Measurements from ENCODE around the gene ANKRD60. TPM values are rescaled to one million over a fixed set of nuclear protein-coding genes. Genes with fewer than 3 reads are reported as not detected.

Gene ANKRD60
- polyA plus RNA-seq, 2 donors, result not detected

DNA sequence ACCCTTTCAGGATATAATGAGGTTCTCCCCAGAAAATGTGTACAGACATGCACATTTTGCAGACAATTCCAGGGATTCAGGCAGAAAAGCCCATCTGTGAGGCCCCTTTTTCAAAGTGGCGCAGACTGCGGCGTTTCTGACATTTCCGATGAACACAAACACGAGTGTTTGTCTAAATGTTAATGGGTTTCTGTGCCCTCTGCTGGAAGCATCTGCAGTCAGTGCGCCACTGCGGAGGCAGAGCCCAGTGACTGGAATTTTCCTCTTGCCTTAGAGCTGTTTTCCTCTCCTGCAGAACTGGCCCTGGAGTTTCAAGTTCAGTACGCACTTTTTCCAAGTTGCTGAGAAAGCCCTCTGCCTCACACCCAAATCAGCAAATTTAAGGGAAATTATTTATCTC, 15.3 kb downstream of the ANKRD60 start:
- 34 to 38% methylated on average over 8 of the region's 8 CpGs for WGBS, 2 donors
- H3K4me3 ChIP-seq (ENCODE audit: low read depth in 1 of 2, low read length in 2 of 2), result no peak overlapping the region
- H3K4me1 ChIP-seq (ENCODE audit: control insufficient read depth in 2 of 2, insufficient read depth in 2 of 2, low read length in 1 of 2), result peaks cover 0 to 1% of the 10 kb centered on the region in 2 donors
- H3K27ac ChIP-seq (ENCODE audit: low read depth in 2 of 2, low read length in 1 of 2), result no peak overlapping the region
- no peaks in the 10 kb centered on the region for H3K9me3 ChIP-seq (ENCODE audit: control insufficient read depth in 2 of 2, insufficient read depth in 1 of 2, low read depth in 1 of 2, low read length in 1 of 2)
- H3K27me3 ChIP-seq (ENCODE audit: control insufficient read depth in 1 of 2, insufficient read depth in 2 of 2, low read length in 2 of 2), result no peaks in the 10 kb centered on the region
- H3K36me3 ChIP-seq (ENCODE audit: control insufficient read depth in 2 of 2, insufficient read depth in 2 of 2, low read length in 1 of 2), result no peaks in the 10 kb centered on the region

DNA sequence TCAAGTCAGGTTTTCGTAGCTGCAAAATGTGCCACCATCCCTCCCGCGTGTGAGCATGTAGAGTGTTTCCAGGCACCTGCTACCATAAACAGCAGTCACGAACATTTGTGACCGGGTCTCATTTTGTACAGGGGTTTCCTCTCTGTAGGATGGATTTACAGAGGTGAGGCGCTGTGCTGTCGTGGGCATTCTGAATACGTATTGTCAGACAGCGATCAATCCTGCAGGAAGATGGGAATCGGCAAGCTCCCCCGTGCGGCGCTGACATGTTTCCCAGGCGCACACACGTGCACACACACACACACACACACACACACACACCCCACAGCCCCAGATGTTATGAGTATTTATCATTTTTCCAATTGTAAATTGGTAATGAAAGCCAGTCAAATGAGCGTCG, 15.8 kb downstream of the ANKRD60 start:
- no peak overlapping the region for H3K27ac ChIP-seq (ENCODE audit: low read depth in 2 of 2, low read length in 1 of 2)
- no peak overlapping the region for H3K4me3 ChIP-seq (ENCODE audit: low read depth in 1 of 2, low read length in 2 of 2)
- H3K27me3 ChIP-seq (ENCODE audit: control insufficient read depth in 1 of 2, insufficient read depth in 2 of 2, low read length in 2 of 2), result no peaks in the 10 kb centered on the region
- H3K9me3 ChIP-seq (ENCODE audit: control insufficient read depth in 2 of 2, insufficient read depth in 1 of 2, low read depth in 1 of 2, low read length in 1 of 2), result no peaks in the 10 kb centered on the region
- H3K36me3 ChIP-seq (ENCODE audit: control insufficient read depth in 2 of 2, insufficient read depth in 2 of 2, low read length in 1 of 2), result no peaks in the 10 kb centered on the region
- H3K4me1 ChIP-seq (ENCODE audit: control insufficient read depth in 2 of 2, insufficient read depth in 2 of 2, low read length in 1 of 2), result peaks cover 0 to 1% of the 10 kb centered on the region in 2 donors
- 68 to 73% methylated on average over 17 of the region's 17 CpGs for WGBS, 2 donors

DNA sequence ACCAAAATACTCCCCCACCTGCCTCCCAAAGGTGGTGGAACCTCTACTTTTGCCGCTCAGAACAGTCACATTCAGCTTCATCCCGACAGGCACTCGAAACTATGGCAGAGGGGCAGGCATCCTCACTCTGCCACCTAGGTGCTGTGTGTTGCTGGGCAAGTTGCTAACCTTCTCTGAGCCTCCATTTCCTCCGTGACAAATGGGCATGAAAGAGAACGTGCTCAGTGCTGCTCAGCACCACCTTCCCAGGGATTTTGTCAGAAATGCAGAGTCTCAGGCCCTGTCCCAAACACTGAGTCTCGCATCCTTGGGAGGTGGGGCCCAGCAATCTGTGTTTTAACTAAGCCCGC, 18.1 kb downstream of the ANKRD60 start:
- WGBS, 2 donors, result 78 to 85% methylated on average over 7 of the region's 7 CpGs
- H3K4me3 ChIP-seq (ENCODE audit: low read depth in 1 of 2, low read length in 2 of 2), result no peak overlapping the region
- H3K27me3 ChIP-seq (ENCODE audit: control insufficient read depth in 1 of 2, insufficient read depth in 2 of 2, low read length in 2 of 2), result no peaks in the 10 kb centered on the region
- H3K9me3 ChIP-seq (ENCODE audit: control insufficient read depth in 2 of 2, insufficient read depth in 1 of 2, low read depth in 1 of 2, low read length in 1 of 2), result no peaks in the 10 kb centered on the region
- H3K27ac ChIP-seq (ENCODE audit: low read depth in 2 of 2, low read length in 1 of 2), result no peak overlapping the region
- peaks cover 0 to 1% of the 10 kb centered on the region in 2 donors for H3K4me1 ChIP-seq (ENCODE audit: control insufficient read depth in 2 of 2, insufficient read depth in 2 of 2, low read length in 1 of 2)
- no peaks in the 10 kb centered on the region for H3K36me3 ChIP-seq (ENCODE audit: control insufficient read depth in 2 of 2, insufficient read depth in 2 of 2, low read length in 1 of 2)

DNA sequence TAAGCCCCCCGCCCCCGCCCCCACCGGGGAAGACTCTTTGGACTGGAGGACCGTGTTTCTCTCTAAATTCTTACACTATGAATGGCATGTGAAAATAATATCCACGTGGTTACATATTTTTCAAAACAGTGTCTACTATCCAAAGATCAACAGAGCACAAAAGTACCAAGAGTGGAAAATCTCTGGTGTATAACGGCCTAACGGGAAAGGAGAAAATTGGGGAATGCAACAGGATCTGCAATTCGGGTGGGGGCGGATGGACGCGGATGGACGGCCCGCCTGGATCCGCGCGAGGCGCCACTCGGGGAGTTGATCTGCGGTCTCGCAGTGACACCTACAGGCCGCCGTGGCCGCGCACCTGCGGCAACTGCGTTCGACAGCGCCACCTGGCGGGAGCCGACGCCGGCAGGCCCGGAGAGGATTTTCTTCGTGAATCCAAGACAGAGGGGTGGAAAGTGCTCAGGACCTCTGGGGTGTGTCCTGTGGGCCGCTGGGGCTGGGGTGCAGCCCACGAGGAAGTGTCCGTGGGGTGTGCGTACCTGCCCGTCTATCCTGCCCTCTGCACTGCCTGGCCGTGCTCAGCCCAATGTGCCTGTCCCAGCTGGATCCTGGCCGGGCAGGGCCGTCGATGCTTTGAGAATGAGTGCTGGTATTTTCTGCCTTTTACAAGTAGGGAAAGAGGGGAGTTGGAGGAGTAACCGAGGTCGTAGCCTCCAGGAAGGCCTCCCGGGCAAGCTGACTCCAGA, 18.6 kb downstream of the ANKRD60 start:
- no peaks in the 10 kb centered on the region for H3K9me3 ChIP-seq (ENCODE audit: control insufficient read depth in 2 of 2, insufficient read depth in 1 of 2, low read depth in 1 of 2, low read length in 1 of 2)
- no peak overlapping the region for H3K4me3 ChIP-seq (ENCODE audit: low read depth in 1 of 2, low read length in 2 of 2)
- no peaks in the 10 kb centered on the region for H3K27me3 ChIP-seq (ENCODE audit: control insufficient read depth in 1 of 2, insufficient read depth in 2 of 2, low read length in 2 of 2)
- no peaks in the 10 kb centered on the region for H3K36me3 ChIP-seq (ENCODE audit: control insufficient read depth in 2 of 2, insufficient read depth in 2 of 2, low read length in 1 of 2)
- 5 to 6% methylated on average over 45 to 46 of the region's 46 CpGs for WGBS, 2 donors
- H3K4me1 ChIP-seq (ENCODE audit: control insufficient read depth in 2 of 2, insufficient read depth in 2 of 2, low read length in 1 of 2), result peaks cover 0 to 1% of the 10 kb centered on the region in 2 donors
- H3K27ac ChIP-seq (ENCODE audit: low read depth in 2 of 2, low read length in 1 of 2), result no peak overlapping the region

DNA sequence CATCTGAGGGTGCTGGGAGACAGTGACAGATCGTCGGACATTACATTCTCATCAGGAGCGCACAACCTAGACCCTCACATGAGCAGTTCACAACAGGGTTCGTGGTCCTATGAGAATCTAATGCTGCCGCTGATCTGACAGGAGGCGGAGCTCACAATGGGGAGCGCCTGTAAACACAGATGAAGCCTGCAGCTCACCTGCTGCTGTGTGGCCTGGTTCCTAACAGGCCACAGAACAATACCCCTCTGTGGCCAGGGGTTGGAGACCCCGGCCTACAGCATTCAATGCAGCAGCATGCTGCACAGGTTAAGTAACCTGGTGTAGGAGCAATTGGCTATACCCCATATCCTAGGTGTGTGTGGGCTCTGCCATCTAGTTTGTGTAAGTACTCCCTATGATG, 19.5 kb downstream of the ANKRD60 start:
- H3K4me1 ChIP-seq (ENCODE audit: control insufficient read depth in 2 of 2, insufficient read depth in 2 of 2, low read length in 1 of 2), result peaks cover 0 to 1% of the 10 kb centered on the region in 2 donors
- H3K4me3 ChIP-seq (ENCODE audit: low read depth in 1 of 2, low read length in 2 of 2), result no peak overlapping the region
- 76 to 81% methylated on average over 8 of the region's 8 CpGs for WGBS, 2 donors
- H3K36me3 ChIP-seq (ENCODE audit: control insufficient read depth in 2 of 2, insufficient read depth in 2 of 2, low read length in 1 of 2), result no peaks in the 10 kb centered on the region
- no peaks in the 10 kb centered on the region for H3K27me3 ChIP-seq (ENCODE audit: control insufficient read depth in 1 of 2, insufficient read depth in 2 of 2, low read length in 2 of 2)
- H3K9me3 ChIP-seq (ENCODE audit: control insufficient read depth in 2 of 2, insufficient read depth in 1 of 2, low read depth in 1 of 2, low read length in 1 of 2), result no peaks in the 10 kb centered on the region
- no peak overlapping the region for H3K27ac ChIP-seq (ENCODE audit: low read depth in 2 of 2, low read length in 1 of 2)

DNA sequence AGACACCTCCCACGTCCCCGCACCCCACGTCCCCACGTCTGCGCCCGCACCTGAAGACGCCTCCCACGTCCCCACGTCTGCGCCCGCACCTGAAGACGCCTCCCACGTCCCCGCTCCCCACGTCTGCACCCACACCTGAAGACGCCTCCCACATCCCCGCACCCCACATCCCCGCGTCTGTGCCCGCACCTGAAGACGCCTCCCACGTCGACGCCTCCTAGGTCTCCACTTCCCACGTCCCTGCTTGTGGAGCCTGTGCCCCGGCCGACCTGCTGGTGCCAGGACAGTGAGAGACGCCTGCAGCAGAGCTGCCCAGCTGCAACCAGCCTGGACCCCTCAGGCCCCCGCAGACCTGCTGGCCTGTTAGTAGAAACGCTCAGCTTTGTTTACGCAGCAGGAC, 22.6 kb downstream of the ANKRD60 start:
- no peaks in the 10 kb centered on the region for H3K9me3 ChIP-seq (ENCODE audit: control insufficient read depth in 2 of 2, insufficient read depth in 1 of 2, low read depth in 1 of 2, low read length in 1 of 2)
- H3K4me3 ChIP-seq (ENCODE audit: low read depth in 1 of 2, low read length in 2 of 2), result no peak overlapping the region
- 89% methylated on average over 31 of the region's 31 CpGs for WGBS, 2 donors
- no peak overlapping the region for H3K27ac ChIP-seq (ENCODE audit: low read depth in 2 of 2, low read length in 1 of 2)
- H3K36me3 ChIP-seq (ENCODE audit: control insufficient read depth in 2 of 2, insufficient read depth in 2 of 2, low read length in 1 of 2), result no peaks in the 10 kb centered on the region
- H3K27me3 ChIP-seq (ENCODE audit: control insufficient read depth in 1 of 2, insufficient read depth in 2 of 2, low read length in 2 of 2), result no peaks in the 10 kb centered on the region
- peaks cover 0 to 1% of the 10 kb centered on the region in 2 donors for H3K4me1 ChIP-seq (ENCODE audit: control insufficient read depth in 2 of 2, insufficient read depth in 2 of 2, low read length in 1 of 2)

DNA sequence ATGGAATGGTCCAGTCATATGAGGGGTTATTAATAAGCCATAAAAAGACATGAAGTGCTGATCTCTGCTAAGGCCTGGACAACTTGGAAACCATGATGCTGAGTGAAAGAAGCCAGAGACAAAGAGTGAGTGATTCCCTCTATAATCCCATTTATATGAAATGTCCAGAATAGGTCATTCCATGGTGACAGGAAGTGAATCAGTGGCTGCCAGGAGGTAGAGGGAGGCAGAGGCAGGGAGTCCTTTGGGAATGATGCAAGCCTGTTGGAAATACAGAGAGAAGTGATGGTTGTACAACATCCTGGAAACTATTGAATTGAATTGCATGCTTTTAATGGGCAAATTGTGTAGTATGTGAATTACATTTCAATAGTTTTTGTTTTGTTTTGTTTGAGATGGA, 26.4 kb downstream of the ANKRD60 start:
- Histone ChIP-seq H3K4me3 (ENCODE audit: low read depth in 1 of 2, low read length in 2 of 2) (no peak overlapping the region), H3K9me3 (ENCODE audit: control insufficient read depth in 2 of 2, insufficient read depth in 1 of 2, low read depth in 1 of 2, low read length in 1 of 2) (no peaks in the 10 kb centered on the region), H3K36me3 (ENCODE audit: control insufficient read depth in 2 of 2, insufficient read depth in 2 of 2, low read length in 1 of 2) (no peaks in the 10 kb centered on the region), H3K27ac (ENCODE audit: low read depth in 2 of 2, low read length in 1 of 2) (no peak overlapping the region), H3K27me3 (ENCODE audit: control insufficient read depth in 1 of 2, insufficient read depth in 2 of 2, low read length in 2 of 2) (no peaks in the 10 kb centered on the region), H3K4me1 (ENCODE audit: control insufficient read depth in 2 of 2, insufficient read depth in 2 of 2, low read length in 1 of 2) (no peaks in the 10 kb centered on the region)

DNA sequence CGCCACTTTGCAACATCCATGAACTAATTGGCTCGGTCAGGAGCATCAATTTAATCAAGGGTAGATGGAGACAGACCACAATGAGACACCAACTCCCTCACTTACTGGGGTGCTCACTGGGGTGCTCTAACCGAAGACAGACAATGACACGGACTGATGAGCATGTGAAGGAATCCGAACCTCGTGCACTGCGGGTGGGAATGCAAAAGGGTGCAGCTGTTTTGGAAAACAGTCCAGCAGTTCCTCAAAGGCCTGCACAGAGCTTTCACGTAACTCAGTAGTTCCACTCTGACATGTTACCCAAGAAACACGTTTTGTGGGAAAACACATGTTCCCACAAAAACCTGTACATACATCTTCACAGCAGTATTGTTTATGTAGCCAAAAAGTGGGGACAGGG, 26.8 kb downstream of the ANKRD60 start:
- Histone ChIP-seq H3K9me3 (ENCODE audit: control insufficient read depth in 2 of 2, insufficient read depth in 1 of 2, low read depth in 1 of 2, low read length in 1 of 2) (no peaks in the 10 kb centered on the region), H3K27me3 (ENCODE audit: control insufficient read depth in 1 of 2, insufficient read depth in 2 of 2, low read length in 2 of 2) (no peaks in the 10 kb centered on the region), H3K4me3 (ENCODE audit: low read depth in 1 of 2, low read length in 2 of 2) (no peak overlapping the region), H3K4me1 (ENCODE audit: control insufficient read depth in 2 of 2, insufficient read depth in 2 of 2, low read length in 1 of 2) (no peaks in the 10 kb centered on the region), H3K27ac (ENCODE audit: low read depth in 2 of 2, low read length in 1 of 2) (no peak overlapping the region), H3K36me3 (ENCODE audit: control insufficient read depth in 2 of 2, insufficient read depth in 2 of 2, low read length in 1 of 2) (no peaks in the 10 kb centered on the region)
- 85 to 87% methylated on average over 9 of the region's 9 CpGs for WGBS, 2 donors

DNA sequence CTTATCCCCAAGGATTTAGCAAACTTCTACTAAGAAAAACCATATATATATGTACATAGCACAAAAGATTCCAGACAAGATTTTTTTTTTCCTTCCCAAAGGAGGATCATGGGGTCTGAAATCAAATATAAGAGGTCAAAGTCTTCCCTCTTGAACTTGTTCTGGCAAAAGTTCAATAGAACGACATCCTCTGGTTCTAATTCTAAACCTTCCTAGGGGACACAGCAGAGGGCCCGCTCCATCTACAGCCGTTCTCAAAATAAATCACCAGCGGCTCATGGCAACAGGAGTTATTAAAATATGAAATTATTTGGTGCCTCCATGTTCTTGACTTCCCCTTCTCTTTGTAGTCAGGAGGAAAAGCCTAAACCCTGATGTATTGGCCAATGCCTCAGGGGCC, 29.0 kb downstream of the ANKRD60 start:
- H3K36me3 ChIP-seq (ENCODE audit: control insufficient read depth in 2 of 2, insufficient read depth in 2 of 2, low read length in 1 of 2), result no peaks in the 10 kb centered on the region
- H3K27me3 ChIP-seq (ENCODE audit: control insufficient read depth in 1 of 2, insufficient read depth in 2 of 2, low read length in 2 of 2), result no peaks in the 10 kb centered on the region
- no peaks in the 10 kb centered on the region for H3K9me3 ChIP-seq (ENCODE audit: control insufficient read depth in 2 of 2, insufficient read depth in 1 of 2, low read depth in 1 of 2, low read length in 1 of 2)
- H3K4me3 ChIP-seq (ENCODE audit: low read depth in 1 of 2, low read length in 2 of 2), result no peak overlapping the region
- no peak overlapping the region for H3K27ac ChIP-seq (ENCODE audit: low read depth in 2 of 2, low read length in 1 of 2)
- 68 to 73% methylated on average over 4 of the region's 4 CpGs for WGBS, 2 donors
- H3K4me1 ChIP-seq (ENCODE audit: control insufficient read depth in 2 of 2, insufficient read depth in 2 of 2, low read length in 1 of 2), result no peaks in the 10 kb centered on the region

DNA sequence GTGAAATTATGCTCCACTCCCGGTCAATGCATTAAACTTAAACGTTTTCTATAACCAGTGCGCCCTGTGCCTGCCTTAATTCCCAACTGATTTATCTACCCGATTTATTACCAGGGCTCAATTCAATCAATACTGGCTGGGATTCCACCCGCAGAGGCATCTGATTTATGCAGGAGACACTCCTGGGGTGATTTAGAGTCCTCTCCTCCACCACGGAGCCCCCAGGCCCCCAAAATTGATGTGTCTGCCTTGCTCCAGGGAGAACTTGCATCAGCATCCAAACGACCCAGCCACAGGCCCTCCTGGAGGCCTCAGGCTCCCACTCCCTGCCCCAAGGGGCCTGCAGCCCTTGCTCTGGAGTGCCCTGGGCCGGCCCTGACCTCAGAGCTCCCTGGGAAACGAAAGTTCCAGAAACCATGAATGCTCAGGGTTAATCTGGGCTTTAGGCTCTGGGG, 29.5 kb downstream of the ANKRD60 start:
- Histone ChIP-seq H3K9me3 (ENCODE audit: control insufficient read depth in 2 of 2, insufficient read depth in 1 of 2, low read depth in 1 of 2, low read length in 1 of 2) (no peaks in the 10 kb centered on the region), H3K27me3 (ENCODE audit: control insufficient read depth in 1 of 2, insufficient read depth in 2 of 2, low read length in 2 of 2) (no peaks in the 10 kb centered on the region), H3K27ac (ENCODE audit: low read depth in 2 of 2, low read length in 1 of 2) (no peak overlapping the region), H3K36me3 (ENCODE audit: control insufficient read depth in 2 of 2, insufficient read depth in 2 of 2, low read length in 1 of 2) (no peaks in the 10 kb centered on the region), H3K4me1 (ENCODE audit: control insufficient read depth in 2 of 2, insufficient read depth in 2 of 2, low read length in 1 of 2) (no peaks in the 10 kb centered on the region), H3K4me3 (ENCODE audit: low read depth in 1 of 2, low read length in 2 of 2) (no peak overlapping the region)
- 63 to 64% methylated on average over 9 of the region's 9 CpGs for WGBS, 2 donors
